ENCODE measurements around the gene ZBED4. TPM values are rescaled to one million over a fixed set of nuclear protein-coding genes. Genes with fewer than 3 reads are reported as not detected.

Gene ZBED4
- total RNA-seq, 1 experiment from 2014 or later, result 15.3 TPM

DNA sequence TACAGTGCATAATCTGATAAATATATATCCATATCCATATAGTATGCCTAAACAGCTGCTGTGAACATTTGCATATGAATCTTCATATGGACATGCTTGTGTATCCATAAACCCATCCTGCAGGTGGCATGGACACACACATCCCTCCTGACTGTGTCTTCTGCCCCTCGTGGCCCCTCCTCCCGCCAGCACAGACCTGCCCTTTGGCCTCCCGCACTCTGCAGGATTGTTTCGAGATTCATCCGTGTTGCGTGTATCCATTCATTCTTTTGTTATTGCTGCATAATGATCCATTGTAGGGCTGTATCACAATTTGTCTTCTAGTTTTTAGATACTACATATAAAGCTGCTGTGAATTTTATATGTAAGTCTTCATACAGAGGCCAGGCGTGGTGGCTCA is 24.0 kb downstream of the ZBED4 start:
- no peak for DNase-seq (ENCODE audit: low spot score)

GRCh38 chr22:49878206-49878605 is 24.6 kb downstream of the ZBED4 start:
- DNase-seq (ENCODE audit: low spot score), result no peak

GRCh38 chr22:49879871-49880270 is 26.2 kb downstream of the ZBED4 start:
- no peak for DNase-seq (ENCODE audit: low spot score)

DNA sequence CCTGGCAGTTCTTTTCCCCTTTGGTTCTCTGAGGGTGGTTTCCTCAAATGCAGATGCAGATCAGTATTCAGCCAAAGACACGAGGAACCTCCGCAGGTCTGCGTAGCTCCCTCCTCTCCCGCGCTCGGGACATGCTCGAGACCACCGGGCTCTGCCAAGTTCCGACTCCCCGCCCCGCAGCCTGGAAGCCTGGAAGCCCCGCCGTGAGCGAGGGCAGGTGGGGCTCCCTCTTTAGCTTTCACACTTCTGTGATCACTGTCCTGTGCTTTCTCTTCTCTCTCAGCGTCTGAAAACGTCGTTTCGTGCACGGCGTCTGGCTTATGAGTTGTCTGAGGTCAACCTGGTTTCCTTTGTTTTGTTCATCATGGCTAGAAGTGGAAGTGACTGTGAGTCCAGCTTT is 26.6 kb downstream of the ZBED4 start:
- DNase-seq (ENCODE audit: low spot score), result no peak

GRCh38 chr22:49881856-49882255 is 28.2 kb downstream of the ZBED4 start:
- no peak for DNase-seq (ENCODE audit: low spot score)

- DNase-seq (ENCODE audit: low spot score), result no peak
These were observed 29.1 kb downstream of the ZBED4 start for GRCh38 chr22:49882519-49883293.

DNA sequence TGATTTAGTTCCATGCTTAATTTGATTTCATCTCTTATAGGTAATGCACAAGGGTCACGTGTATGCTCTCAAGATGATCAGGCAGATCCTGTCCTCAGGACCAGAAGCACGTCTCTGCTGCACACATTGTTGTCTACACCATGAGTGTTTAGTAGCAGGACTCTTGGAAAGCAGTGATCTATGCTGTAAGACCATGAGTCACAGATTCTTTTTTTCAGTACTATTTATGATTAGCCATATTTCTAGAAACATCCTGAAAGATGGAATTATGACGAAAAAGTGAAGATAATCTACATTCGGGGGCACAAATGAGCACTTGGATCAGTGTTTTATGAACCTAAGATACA is 29.6 kb downstream of the ZBED4 start:
- no peak for DNase-seq (ENCODE audit: low spot score)

DNA sequence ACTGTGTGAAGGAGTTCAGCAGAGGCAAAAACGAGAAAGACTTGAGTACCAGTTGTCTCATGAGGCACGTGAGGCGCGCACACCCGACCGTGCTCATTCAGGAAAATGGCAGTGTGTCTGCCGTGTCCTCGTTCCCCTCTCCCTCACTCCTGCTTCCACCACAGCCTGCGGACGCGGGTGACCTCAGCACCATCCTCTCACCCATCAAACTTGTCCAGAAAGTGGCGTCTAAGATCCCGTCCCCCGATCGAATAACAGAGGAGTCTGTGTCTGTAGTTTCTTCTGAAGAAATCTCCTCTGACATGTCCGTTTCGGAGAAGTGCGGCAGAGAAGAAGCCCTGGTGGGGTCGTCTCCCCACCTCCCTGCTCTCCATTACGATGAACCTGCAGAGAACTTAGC is 30.4 kb downstream of the ZBED4 start:
- DNase-seq (ENCODE audit: low spot score), result no peak

GRCh38 chr22:49884503-49885260 is 31.0 kb downstream of the ZBED4 start:
- DNase-seq (ENCODE audit: low spot score), result no peak

DNA sequence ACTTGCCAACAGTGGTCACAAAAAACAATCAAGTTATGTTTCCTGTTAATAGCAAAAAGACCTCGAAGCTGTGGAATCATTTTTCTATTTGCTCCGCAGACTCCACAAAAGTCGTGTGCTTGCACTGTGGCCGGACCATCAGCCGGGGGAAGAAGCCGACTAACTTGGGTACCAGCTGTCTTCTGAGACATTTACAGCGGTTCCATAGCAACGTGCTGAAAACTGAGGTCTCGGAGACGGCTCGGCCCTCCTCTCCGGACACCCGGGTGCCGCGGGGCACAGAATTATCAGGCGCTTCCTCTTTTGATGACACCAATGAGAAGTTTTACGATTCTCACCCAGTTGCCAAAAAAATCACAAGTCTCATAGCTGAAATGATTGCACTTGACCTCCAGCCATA is 31.6 kb downstream of the ZBED4 start:
- no peak for DNase-seq (ENCODE audit: low spot score)

GRCh38 chr22:49885881-49886280 is 32.2 kb downstream of the ZBED4 start:
- DNase-seq (ENCODE audit: low spot score), result no peak

GRCh38 chr22:49886346-49887063 is 32.9 kb downstream of the ZBED4 start:
- no peak for DNase-seq (ENCODE audit: low spot score)

- DNase-seq (ENCODE audit: low spot score), result no peak
These were observed 33.4 kb downstream of the ZBED4 start for GRCh38 chr22:49887064-49887451.

- no peak for DNase-seq (ENCODE audit: low spot score)
These were observed 34.1 kb downstream of the ZBED4 start for GRCh38 chr22:49887702-49888101.

DNA sequence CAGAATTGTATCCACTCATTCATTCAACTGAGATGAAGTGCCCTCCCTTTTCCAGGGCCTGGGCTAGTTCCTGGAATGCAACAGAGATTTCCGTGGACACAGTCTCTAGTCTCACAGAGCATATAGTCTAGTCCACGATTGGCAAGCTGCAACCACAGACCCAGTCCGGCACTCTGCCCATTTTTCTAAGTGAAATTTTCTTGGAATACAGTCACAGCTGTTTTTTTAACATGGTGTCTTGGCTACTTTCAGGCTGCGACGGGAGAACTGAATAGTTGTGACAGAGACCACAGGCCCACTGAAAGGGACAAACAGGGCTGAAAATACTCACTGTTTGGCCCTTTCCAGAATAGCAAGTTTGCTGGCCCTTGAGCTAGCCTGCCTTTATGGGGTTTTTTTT is 35.4 kb downstream of the ZBED4 start:
- DNase-seq (ENCODE audit: low spot score), result no peak

GRCh38 chr22:49892226-49892899 is 38.7 kb downstream of the ZBED4 start:
- DNase-seq (ENCODE audit: low spot score), result no peak

- DNase-seq (ENCODE audit: low spot score), result no peak
These were observed 39.4 kb downstream of the ZBED4 start for GRCh38 chr22:49893025-49893424.

- DNase-seq (ENCODE audit: low spot score), result no peak
These were observed 40.8 kb downstream of the ZBED4 start for GRCh38 chr22:49894322-49895054.

DNA sequence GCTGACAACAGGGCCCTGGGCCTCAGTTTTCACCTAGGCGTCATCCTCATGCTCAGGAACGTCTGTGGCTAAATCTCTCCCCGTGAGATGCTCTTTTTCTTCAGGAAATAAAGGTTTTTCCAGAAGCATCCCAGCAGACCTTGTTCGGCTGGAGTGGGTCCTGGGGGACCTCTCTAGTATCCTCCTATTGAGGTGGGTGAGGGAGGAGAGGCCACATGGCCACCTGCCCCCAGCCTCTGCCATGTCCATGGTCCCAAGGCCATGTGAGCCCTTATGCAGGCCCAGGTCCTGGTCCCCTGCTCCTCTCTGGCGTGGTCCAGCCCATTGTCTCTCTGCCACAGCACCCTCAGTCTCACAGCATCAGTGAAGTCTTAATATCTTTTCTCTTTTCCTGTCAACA is 42.6 kb downstream of the ZBED4 start:
- no peak for DNase-seq (ENCODE audit: low spot score)

DNA sequence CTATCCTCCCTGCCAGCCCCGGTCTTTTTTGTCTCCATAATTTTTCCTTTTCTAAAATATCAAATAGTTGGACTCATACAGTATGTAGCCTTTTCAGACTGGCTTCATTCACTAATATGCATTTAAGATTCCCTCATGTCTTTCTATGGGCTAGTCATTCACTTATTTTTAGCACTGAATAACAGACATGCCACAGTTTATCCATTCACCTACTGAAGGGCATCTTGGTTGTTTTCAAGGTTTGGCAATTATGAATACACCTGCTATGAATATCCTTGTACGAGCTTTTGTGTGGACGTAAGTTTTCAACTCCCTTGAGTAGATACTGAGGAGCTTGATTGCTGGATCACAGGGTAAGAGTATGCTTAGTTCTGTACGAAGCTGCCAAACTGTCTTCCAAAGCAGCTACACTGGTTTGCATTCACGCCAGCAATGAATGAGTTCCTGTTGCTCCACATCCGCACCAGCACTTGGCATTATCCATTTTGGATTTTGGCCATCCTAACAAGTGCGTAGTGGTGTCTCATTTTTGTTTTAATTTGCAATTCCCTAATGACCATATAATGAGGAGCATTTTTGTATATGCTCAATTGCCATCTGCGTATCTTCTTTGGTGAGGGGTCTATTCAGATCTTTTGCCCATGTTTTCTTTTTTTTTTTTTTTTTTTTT is 43.5 kb downstream of the ZBED4 start:
- no peak for DNase-seq (ENCODE audit: low spot score)

GRCh38 chr22:49899530-49899929 is 45.9 kb downstream of the ZBED4 start:
- no peak for DNase-seq (ENCODE audit: low spot score)
